H9 (cell line): ENCODE measurements around the gene PKN1. TPM values are rescaled to one million over a fixed set of nuclear protein-coding genes. Genes with fewer than 3 reads are reported as not detected.

Experiments
- DNase-seq: peaks from one replicate; pipeline ENCODE4 v3.0.0-alpha.2; 2017
- H2AFZ ChIP-seq: one replicate; pipeline ENCODE4 v1.6.1; 2013; ENCODE audit warnings: mild to moderate bottlenecking, low read length, control low read depth, moderate library complexity
- H2AK5ac ChIP-seq: 2 replicates; pipeline ENCODE4 v1.6.1; 2013; ENCODE audit warnings: low read length, control low read depth, mixed read lengths; ENCODE audit not compliant: insufficient read length
- H2BK120ac ChIP-seq: one replicate; pipeline ENCODE4 v1.6.1; 2013; ENCODE audit warnings: low read depth, mild to moderate bottlenecking, low read length, control low read depth, inconsistent platforms; ENCODE audit not compliant: poor library complexity, severe bottlenecking
- H2BK12ac ChIP-seq: 2 replicates; pipeline ENCODE4 v1.6.1; 2013; ENCODE audit warnings: low read length, control low read depth, mixed read lengths, low read depth; ENCODE audit not compliant: insufficient read length
- H2BK15ac ChIP-seq: 2 replicates; pipeline ENCODE4 v1.6.1; 2013; ENCODE audit warnings: low read depth, low read length, control low read depth
- H2BK20ac ChIP-seq: one replicate; pipeline ENCODE4 v1.6.1; 2013; ENCODE audit warnings: low read depth, mild to moderate bottlenecking, low read length, control low read depth, inconsistent platforms; ENCODE audit not compliant: poor library complexity, severe bottlenecking
- H2BK5ac ChIP-seq: 2 replicates; pipeline ENCODE4 v1.6.1; 2013; ENCODE audit warnings: low read length, control low read depth, mixed read lengths; ENCODE audit not compliant: insufficient read length
- H3K14ac ChIP-seq: 2 replicates; pipeline ENCODE4 v1.6.1; 2013; ENCODE audit warnings: low read length, control low read depth; ENCODE audit not compliant: insufficient read depth
- H3K18ac ChIP-seq: 2 replicates; pipeline ENCODE4 v1.6.1; 2013; ENCODE audit warnings: low read depth, mild to moderate bottlenecking, mixed read lengths, low read length, control low read depth; ENCODE audit not compliant: insufficient read length
- H3K23ac ChIP-seq: 2 replicates; pipeline ENCODE4 v1.6.1; 2013; ENCODE audit warnings: low read length, control low read depth, mixed read lengths, low read depth; ENCODE audit not compliant: insufficient read length
- H3K23me2 ChIP-seq: 2 replicates; pipeline ENCODE4 v1.6.1; 2013; ENCODE audit warnings: low read depth, mild to moderate bottlenecking, mixed read lengths, low read length, control low read depth; ENCODE audit not compliant: insufficient read length, poor library complexity, severe bottlenecking
- H3K27ac ChIP-seq: 2 replicates; pipeline ENCODE4 v1.5.1; 2013; ENCODE audit warnings: low read length, control low read depth, mixed read lengths, low read depth; ENCODE audit not compliant: insufficient read length
- H3K27me3 ChIP-seq: 2 replicates; pipeline ENCODE4 v1.6.1; 2013; ENCODE audit warnings: low read length, control low read depth, inconsistent platforms; ENCODE audit not compliant: insufficient read depth
- H3K4ac ChIP-seq: 2 replicates; pipeline ENCODE4 v1.6.1; 2013; ENCODE audit warnings: low read depth, mild to moderate bottlenecking, control low read depth, inconsistent platforms, low read length, moderate library complexity
- H3K4me1 ChIP-seq: 2 replicates; pipeline ENCODE4 v1.6.1; 2013; ENCODE audit warnings: low read length, control low read depth, inconsistent platforms; ENCODE audit not compliant: insufficient read depth
- H3K4me2 ChIP-seq: 2 replicates; pipeline ENCODE4 v1.6.1; 2013; ENCODE audit warnings: low read length, control low read depth, mixed read lengths; ENCODE audit not compliant: insufficient read length, insufficient read depth
- H3K56ac ChIP-seq: 2 replicates; pipeline ENCODE4 v1.6.1; 2013; ENCODE audit warnings: low read depth, mild to moderate bottlenecking, mixed read lengths, low read length, control low read depth; ENCODE audit not compliant: insufficient read length
- H3K79me1 ChIP-seq: 2 replicates; pipeline ENCODE4 v1.6.1; 2013; ENCODE audit warnings: low read depth, mild to moderate bottlenecking, moderate library complexity, low read length, control low read depth, inconsistent platforms; ENCODE audit not compliant: insufficient read depth, poor library complexity, severe bottlenecking
- H3K79me2 ChIP-seq: 2 replicates; pipeline ENCODE4 v1.6.1; 2013; ENCODE audit warnings: low read length, control low read depth, inconsistent platforms; ENCODE audit not compliant: insufficient read depth
- H3K9ac ChIP-seq: 2 replicates; pipeline ENCODE4 v1.6.1; 2013; ENCODE audit warnings: low read length, control low read depth, mixed read lengths; ENCODE audit not compliant: insufficient read length; ENCODE audit errors: extremely low read depth
- H3K9me3 ChIP-seq: one replicate; pipeline ENCODE4 v1.6.1; 2013; ENCODE audit warnings: low read depth, low read length, inconsistent platforms; ENCODE audit not compliant: control insufficient read depth
- H3T11ph ChIP-seq: one replicate; pipeline ENCODE4 v1.6.1; 2013; ENCODE audit warnings: mild to moderate bottlenecking, low read length, control low read depth, inconsistent platforms
- H4K20me1 ChIP-seq: one replicate; pipeline ENCODE4 v1.6.1; 2013; ENCODE audit not compliant: control insufficient read depth, insufficient read length, insufficient read depth
- H4K5ac ChIP-seq: 2 replicates; pipeline ENCODE4 v1.6.1; 2013; ENCODE audit warnings: low read depth, mild to moderate bottlenecking, mixed read lengths, low read length, control low read depth; ENCODE audit not compliant: insufficient read length
- H4K8ac ChIP-seq: replicated peaks from 2 replicates; pipeline ENCODE4 v1.6.1; 2013; ENCODE audit warnings: low read length, control low read depth, mixed read lengths, low read depth; ENCODE audit not compliant: insufficient read length
- H4K91ac ChIP-seq: 2 replicates; pipeline ENCODE4 v1.6.1; 2013; ENCODE audit warnings: low read depth, mild to moderate bottlenecking, moderate library complexity, mixed read lengths, low read length, control low read depth; ENCODE audit not compliant: insufficient read length
- H3K27ac Mint-ChIP-seq, 3 experiments: 2 replicates in 2 of 3; 3 replicates in 1 of 3; pipeline ENCODE4 v1.8.0; 2020 to 2021; ENCODE audit warnings: mixed read lengths in 3 of 3, mild to moderate bottlenecking in 1 of 3, moderate library complexity in 1 of 3
- H3K27me3 Mint-ChIP-seq: 2 replicates; pipeline ENCODE4 v1.8.0; 2021; ENCODE audit warnings: low read depth, mild to moderate bottlenecking, moderate library complexity, mixed read lengths
- H3K36me3 Mint-ChIP-seq, 3 experiments: 2 replicates in 2 of 3; 3 replicates in 1 of 3; pipeline ENCODE4 v1.8.0; 2020 to 2021; ENCODE audit warnings: low read depth in 3 of 3, mixed read lengths in 3 of 3; ENCODE audit not compliant: insufficient read depth in 1 of 3
- H3K4me1 Mint-ChIP-seq, 2 experiments: 2 replicates each; pipeline ENCODE4 v1.8.0; 2020; ENCODE audit warnings: mixed read lengths in 2 of 2
- H3K4me3 Mint-ChIP-seq, 2 experiments: 2 replicates in 1 of 2; 3 replicates in 1 of 2; pipeline ENCODE4 v1.8.0; 2020 to 2021; ENCODE audit warnings: mild to moderate bottlenecking in 2 of 2, mixed read lengths in 2 of 2, moderate library complexity in 1 of 2
- H3K9me3 Mint-ChIP-seq, 2 experiments: 2 replicates in 1 of 2; 3 replicates in 1 of 2; pipeline ENCODE4 v1.8.0; 2020; ENCODE audit warnings: mild to moderate bottlenecking in 2 of 2, mixed read lengths in 2 of 2, moderate library complexity in 1 of 2
- WGBS: extraction: QIAGEN DNeasy Blood & Tissue Kit; methylation state at CpG from one replicate; pipeline ENCODE4 v1.1.7; 2013; ENCODE audit warnings: missing lambda C conversion rate, low lambda C conversion rate, mixed read lengths; ENCODE audit not compliant: insufficient read length; ENCODE audit errors: extremely low coverage; 5-methylcytosine and 5-hydroxymethylcytosine counted together
- total RNA-seq: library from RNA; stranded (reverse); gene quantifications from 2 replicates; pipeline ENCODE4 v1.2.1, GENCODE V29; 2021
- TF ChIP-seq, protein P1 (sequence below): fragments of 200-600 bp; sonication (generic); conservative IDR thresholded peaks from 3 replicates; pipeline ENCODE4 v1.8.0; 2021; ENCODE audit warnings: antibody characterized with exemption, mild to moderate bottlenecking

The PKN1 gene
- total RNA-seq, 1 experiment from 2014 or later, result 159 TPM

DNA sequence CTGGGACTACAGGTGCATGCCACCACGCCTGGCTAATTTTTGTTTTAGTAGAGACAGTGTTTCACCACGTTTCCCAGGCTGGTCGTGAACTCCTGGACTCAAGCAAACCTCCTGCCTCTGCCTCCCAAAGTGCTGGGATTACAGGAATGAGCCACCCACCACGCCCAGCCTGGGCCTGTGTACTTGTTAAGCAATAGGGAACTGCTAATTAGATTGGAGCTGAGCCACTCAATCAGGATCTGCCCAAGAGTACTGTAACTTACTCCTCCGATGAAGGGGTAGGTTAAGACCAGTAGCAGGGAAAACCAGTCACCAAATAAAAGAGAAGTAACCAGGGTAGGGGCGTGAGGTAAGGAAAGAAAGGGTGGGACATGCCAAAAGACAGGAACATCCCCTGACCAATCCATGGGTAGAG is 16.3 kb upstream of the PKN1 start:
- Histone ChIP-seq H2BK15ac (no peak overlapping the region), H4K91ac (no peak overlapping the region), H3T11ph (no peak overlapping the region), H3K27ac (no peak overlapping the region), H2AFZ (no peak overlapping the region), H3K23ac (no peak overlapping the region), H3K27me3 (no peaks in the 10 kb centered on the region), H3K9me3 (no peaks in the 10 kb centered on the region), H3K79me1 (peaks cover 5% of the 10 kb centered on the region), H3K18ac (no peak overlapping the region), H4K20me1 (no peaks in the 10 kb centered on the region), H2BK5ac (no peak overlapping the region), H2AK5ac (no peak overlapping the region), H2BK120ac (no peak overlapping the region), H3K9ac (peak overlapping the region; percentile 25), H4K5ac (no peak overlapping the region), H3K23me2 (peaks cover 3% of the 10 kb centered on the region), H3K4me2 (no peak overlapping the region), H4K8ac (no peak overlapping the region), H3K14ac (no peak overlapping the region), H3K4me1 (no peaks in the 10 kb centered on the region), H2BK20ac (no peak overlapping the region), H3K56ac (no peak overlapping the region), H3K4ac (no peak overlapping the region), H3K79me2 (peaks cover 43% of the 10 kb centered on the region), H2BK12ac (no peak overlapping the region)
- H3K36me3 Mint-ChIP-seq, result peaks cover 25 to 43% (median 40%) of the 10 kb centered on the region in 3 experiments
- H3K27me3 Mint-ChIP-seq, result no peaks in the 10 kb centered on the region
- DNase-seq, result no peak
- H3K9me3 Mint-ChIP-seq, result no peaks in the 10 kb centered on the region
- peak overlapping the region; percentile 66 to 99 for H3K4me3 Mint-ChIP-seq
- whole genome bisulfite sequencing, result no CpG with 5 or more reads among the region's 6 CpGs
- H3K4me1 Mint-ChIP-seq, result peaks cover 27 to 42% of the 10 kb centered on the region in 2 experiments
- TF ChIP-seq, protein P1, sequence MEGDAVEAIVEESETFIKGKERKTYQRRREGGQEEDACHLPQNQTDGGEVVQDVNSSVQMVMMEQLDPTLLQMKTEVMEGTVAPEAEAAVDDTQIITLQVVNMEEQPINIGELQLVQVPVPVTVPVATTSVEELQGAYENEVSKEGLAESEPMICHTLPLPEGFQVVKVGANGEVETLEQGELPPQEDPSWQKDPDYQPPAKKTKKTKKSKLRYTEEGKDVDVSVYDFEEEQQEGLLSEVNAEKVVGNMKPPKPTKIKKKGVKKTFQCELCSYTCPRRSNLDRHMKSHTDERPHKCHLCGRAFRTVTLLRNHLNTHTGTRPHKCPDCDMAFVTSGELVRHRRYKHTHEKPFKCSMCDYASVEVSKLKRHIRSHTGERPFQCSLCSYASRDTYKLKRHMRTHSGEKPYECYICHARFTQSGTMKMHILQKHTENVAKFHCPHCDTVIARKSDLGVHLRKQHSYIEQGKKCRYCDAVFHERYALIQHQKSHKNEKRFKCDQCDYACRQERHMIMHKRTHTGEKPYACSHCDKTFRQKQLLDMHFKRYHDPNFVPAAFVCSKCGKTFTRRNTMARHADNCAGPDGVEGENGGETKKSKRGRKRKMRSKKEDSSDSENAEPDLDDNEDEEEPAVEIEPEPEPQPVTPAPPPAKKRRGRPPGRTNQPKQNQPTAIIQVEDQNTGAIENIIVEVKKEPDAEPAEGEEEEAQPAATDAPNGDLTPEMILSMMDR, result no peak
- H3K27ac Mint-ChIP-seq, result peak overlapping the region in 1 of 3 experiments; percentile 46; a peak in 1 of 7 replicates
